ENCODE results near the gene PNMA8B.
"Not testable (repeated sequence)": the region's sequence is repeated elsewhere in the genome, so short reads cannot be mapped to it uniquely, and the experiment has no call there.

Gene PNMA8B, protein sequence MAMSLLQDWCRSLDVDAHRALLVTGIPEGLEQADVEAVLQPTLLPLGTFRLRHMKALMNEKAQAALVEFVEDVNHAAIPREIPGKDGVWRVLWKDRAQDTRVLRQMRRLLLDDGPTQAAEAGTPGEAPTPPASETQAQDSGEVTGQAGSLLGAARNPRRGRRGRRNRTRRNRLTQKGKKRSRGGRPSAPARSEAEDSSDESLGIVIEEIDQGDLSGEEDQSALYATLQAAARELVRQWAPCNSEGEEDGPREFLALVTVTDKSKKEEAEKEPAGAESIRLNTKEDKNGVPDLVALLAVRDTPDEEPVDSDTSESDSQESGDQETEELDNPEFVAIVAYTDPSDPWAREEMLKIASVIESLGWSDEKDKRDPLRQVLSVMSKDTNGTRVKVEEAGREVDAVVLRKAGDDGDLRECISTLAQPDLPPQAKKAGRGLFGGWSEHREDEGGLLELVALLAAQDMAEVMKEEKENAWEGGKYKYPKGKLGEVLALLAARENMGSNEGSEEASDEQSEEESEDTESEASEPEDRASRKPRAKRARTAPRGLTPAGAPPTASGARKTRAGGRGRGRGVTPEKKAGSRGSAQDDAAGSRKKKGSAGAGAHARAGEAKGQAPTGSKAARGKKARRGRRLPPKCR

GRCh38 chr19:46495786-46496099 is at the start of gene PNMA8B:
Gene PNMA8B (minus strand): TSS chr19:46495867. CDS start chr19:46495465, 402 bp downstream.
- DNase-seq: peak; percentile 6

GRCh38 chr19:46544651-46545050 is 49.0 kb upstream of the PNMA8B start:
- DNase-seq: no peak

GRCh38 chr19:46542428-46543230 is 47.0 kb upstream of the PNMA8B start:
- DNase-seq: peak; percentile 79

GRCh38 chr19:46537136-46538097 is 41.8 kb upstream of the PNMA8B start:
- DNase-seq: peak; percentile 60

DNA sequence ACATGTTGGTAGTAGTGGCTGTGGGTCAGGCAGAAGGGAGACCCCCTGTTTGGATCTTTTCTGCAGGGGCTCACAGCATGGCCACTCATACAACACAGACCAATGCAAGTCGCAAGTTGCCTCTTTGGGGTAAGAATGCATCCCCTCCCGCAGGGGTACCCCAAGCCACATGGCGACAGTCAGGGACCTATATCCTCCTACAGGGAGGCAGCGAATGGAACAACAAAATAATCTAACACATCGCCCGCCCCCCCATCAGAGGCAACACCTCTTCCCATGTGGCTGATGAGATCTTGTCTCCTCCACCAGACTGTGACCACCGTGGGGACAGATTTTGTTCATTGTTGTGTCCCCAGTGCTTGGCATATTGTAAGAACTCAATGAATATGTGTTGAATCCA is 40.7 kb upstream of the PNMA8B start:
- no peak for DNase-seq

DNA sequence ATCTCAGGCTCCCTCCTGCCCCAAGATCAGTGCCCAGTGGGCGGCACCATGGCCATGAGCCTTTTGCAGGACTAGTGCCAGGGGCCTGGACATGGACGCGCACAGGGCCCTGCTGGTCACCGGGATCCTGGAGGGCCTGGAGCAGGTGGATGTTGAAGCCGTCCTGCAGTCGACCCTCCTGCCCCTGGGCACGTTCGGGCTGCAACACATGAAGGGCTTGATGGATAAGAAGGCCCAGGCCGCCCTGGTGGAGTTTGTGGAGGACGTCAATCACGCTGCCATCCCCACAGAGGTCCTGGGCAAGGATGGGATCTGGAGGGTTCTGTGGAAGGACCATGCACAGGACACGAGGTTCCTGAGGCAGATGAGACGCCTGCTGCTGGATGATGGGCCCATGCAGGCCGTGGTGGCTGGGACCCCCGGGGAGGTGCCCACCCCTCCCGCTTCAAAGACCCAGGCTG is 38.0 kb upstream of the PNMA8B start:
- DNase-seq: no peak

GRCh38 chr19:46533078-46533620 is 37.5 kb upstream of the PNMA8B start:
- no peak for DNase-seq

- no peak for DNase-seq
Observed at GRCh38 chr19:46530636-46531035, 35.0 kb upstream of the PNMA8B start.

- peak; percentile 69 for DNase-seq
Observed at GRCh38 chr19:46529622-46530451, 34.2 kb upstream of the PNMA8B start.

- no peak for DNase-seq
Observed at GRCh38 chr19:46528601-46529590, 33.2 kb upstream of the PNMA8B start.

DNA sequence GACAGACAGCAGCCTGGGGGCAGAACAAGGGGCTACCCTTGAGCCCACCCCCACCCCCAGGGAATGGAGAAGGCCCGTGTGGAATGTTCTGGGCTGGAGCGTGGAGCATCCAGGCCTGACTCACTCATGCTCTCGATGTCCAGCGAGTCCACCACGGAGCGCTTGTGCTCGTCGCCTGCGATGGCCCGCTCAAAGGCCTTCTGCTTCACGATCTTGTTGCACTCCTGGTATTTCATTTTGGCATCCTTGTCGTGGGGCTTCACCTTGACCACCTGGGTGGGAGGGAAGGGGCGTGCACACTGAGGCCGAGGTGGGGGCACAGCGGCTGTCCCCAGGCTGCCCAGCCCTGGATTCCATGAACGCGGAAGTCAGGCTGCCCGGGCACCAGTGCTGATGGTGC is 31.1 kb upstream of the PNMA8B start:
- DNase-seq: not testable (repeated sequence)

DNA sequence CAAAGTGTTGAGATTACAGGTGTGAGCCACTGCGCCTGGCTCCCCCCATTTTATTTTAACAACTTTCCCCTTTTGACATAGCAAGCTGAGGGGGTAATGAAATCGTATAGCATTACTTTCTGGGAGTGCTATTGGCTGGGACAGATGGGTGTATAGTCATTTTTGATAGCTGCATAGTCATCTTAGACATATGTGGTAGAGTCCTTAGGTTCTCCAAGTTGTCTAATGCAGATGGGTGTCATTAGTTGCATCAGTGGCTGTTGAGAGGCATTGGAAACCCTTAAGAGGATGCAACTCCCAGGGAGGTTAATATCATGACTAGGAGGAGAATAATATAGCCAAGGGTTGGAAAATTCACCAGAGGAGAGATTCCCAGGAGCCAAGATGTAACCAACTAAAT is 28.6 kb upstream of the PNMA8B start:
- DNase-seq: no peak

GRCh38 chr19:46522988-46523387 is 27.3 kb upstream of the PNMA8B start:
- peak; percentile 71 for DNase-seq

DNA sequence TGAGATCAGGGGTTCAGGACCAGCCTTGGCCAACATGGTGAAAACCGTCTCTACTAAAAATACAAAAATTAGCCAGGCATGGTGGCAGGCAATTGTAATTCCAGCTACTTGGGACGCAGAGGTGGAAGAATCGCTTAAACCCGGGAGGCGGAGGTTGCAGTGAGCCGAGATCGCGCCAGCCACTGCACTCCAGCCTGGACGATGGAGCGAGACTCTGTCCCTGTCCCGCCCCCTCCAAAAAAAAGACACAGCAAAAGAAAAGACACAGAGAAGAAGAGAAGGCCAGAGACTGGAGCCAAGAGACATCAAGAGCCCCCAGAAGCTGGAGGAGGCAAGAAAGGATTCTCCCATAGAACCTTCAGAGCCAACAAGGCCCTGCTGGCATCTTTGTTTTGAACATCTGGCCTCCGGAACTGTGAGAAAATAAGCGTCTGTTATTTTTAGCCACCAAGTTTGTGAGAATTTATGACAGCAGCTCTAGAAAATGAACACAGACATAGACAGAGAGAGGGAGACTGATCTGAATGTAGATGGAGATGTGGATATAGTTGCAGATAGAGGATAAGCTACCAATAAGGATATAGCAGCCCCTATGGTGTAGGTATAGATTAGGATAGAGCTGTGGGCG is 25.7 kb upstream of the PNMA8B start:
- no peak for DNase-seq

GRCh38 chr19:46520616-46521015 is 24.9 kb upstream of the PNMA8B start:
- no peak for DNase-seq

GRCh38 chr19:46517471-46517870 is 21.8 kb upstream of the PNMA8B start:
- DNase-seq: no peak

- peak; percentile 51 for DNase-seq
Observed at GRCh38 chr19:46515879-46516350, 20.2 kb upstream of the PNMA8B start.

- no peak for DNase-seq
Observed at GRCh38 chr19:46515290-46515609, 19.6 kb upstream of the PNMA8B start.

DNA sequence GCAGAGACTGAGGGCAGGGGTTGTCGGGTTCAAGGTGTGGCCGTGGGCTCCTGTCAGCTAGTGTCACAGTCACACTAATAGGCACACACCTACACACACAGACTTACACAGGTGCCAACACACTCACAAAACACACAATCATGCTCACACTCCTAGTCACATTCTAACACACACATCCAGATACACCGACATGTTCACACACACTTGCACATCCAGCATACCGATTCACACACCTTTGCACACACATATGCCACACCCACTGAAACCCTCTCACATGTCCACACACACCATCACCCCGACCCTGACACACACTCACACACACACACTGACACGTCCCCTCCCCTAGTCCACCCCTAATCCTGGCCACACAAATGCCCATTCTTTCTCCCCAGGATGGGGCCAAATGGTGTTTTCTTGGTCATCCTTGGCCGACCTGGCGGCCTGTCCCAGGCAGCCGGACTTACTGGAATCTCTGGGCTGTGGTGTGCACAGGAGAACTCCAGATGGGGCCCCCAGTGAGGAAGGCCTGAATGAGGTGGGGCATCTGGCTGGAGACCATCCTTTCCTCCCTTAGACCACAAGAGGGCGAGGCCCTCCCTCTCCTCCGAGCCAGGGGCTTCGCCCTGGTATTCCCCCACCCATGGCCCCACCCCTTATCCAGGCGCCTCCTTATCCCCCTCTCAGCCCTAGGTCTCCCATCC is 19.1 kb upstream of the PNMA8B start:
- no peak for DNase-seq
